OCI-LY3 (cell line): ENCODE data around the gene MED13.

ENCODE experiments used
- EZH2phosphoT487 ChIP-seq: fragments of 200-600 bp; shearing (Covaris generic); IDR thresholded peaks from 2 replicates; pipeline ENCODE4 v1.6.1; 2018; ENCODE audit warnings: antibody characterized with exemption, mixed run types, low read depth
- TF ChIP-seq, protein P1 (sequence below): fragments of 200-600, 300-600 bp; sonication (generic); IDR thresholded peaks from 2 replicates; pipeline ENCODE4 v1.5.1; 2014; ENCODE audit warnings: antibody characterized with exemption, low read length, low read depth

DNA sequence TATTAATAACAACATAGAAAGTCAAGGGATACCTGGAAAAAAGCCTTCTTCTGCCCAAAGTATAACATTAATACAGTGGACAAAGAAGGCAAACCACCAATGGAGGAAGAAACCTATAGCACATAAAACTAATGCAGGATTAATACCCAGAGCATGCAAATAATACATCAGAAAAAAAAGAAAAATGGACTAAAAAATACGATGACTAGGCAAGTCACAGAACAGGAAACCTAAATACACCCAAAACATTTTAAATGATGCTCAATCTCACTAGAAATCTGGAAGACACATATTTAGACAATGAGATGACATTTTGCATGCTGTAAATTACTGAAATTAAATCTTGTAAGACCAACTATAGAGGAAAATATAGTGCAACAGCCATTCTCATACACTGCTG lies 55.9 kb downstream of the MED13 start:
- TF ChIP-seq, protein P1, sequence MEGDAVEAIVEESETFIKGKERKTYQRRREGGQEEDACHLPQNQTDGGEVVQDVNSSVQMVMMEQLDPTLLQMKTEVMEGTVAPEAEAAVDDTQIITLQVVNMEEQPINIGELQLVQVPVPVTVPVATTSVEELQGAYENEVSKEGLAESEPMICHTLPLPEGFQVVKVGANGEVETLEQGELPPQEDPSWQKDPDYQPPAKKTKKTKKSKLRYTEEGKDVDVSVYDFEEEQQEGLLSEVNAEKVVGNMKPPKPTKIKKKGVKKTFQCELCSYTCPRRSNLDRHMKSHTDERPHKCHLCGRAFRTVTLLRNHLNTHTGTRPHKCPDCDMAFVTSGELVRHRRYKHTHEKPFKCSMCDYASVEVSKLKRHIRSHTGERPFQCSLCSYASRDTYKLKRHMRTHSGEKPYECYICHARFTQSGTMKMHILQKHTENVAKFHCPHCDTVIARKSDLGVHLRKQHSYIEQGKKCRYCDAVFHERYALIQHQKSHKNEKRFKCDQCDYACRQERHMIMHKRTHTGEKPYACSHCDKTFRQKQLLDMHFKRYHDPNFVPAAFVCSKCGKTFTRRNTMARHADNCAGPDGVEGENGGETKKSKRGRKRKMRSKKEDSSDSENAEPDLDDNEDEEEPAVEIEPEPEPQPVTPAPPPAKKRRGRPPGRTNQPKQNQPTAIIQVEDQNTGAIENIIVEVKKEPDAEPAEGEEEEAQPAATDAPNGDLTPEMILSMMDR, result no peak
- TF ChIP-seq EZH2phosphoT487, result no peak
